ENCODE measurements around the gene FARP1. TPM values are rescaled to one million over a fixed set of nuclear protein-coding genes. Genes with fewer than 3 reads are reported as not detected.

Gene FARP1
- total RNA-seq, 4 donors from 2014 or later: 103 to 172 (median 129) TPM

DNA sequence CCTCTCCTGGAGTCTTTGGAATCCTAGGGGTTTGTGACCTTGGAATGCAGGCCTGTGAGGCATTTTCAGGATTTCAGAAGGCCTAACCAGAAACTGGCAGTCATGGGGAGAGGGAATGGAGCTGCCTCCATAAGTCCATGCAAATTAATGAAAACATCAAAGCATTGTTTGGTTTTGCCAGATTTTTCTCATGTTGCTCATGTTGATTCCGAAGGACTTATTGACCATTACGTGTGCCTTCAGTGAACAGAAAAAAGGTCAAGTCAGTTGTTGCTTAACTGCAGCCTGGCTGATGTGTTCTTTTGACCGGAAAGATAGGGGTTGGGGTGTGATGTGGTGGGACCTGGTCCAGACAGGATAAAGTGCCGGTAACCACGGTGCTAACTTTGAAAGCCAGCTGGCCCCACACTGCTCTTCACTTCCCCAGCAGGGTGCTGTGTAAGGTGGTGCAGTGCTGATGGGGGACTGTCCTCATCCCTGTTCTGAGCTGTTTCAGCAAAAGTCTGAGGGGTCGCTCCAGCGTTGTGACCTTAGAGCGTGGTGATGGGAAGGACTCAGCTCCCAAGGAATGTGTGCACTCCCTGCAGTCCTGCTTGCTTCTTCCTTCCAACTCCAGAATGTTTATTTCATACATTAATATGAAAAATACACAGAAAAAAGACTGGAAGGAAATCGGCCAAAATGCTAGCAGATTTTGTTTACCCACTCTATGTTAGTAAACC, 30.7 kb downstream of the FARP1 start:
- TF ChIP-seq CTCF (IDR thresholded peaks at IDR 0.05) (no peak), POLR2A (IDR thresholded peaks at IDR 0.05) (no peak)
- H3K36me3 ChIP-seq: no peaks in the 10 kb centered on the region
- no peak overlapping the region for H3K4me3 ChIP-seq (replicated peaks in 1 of 3)
- no peaks in the 10 kb centered on the region for H3K27me3 ChIP-seq
- intact Hi-C loops (cut with DNase I): no loop called here
- H3K27ac ChIP-seq: peak overlapping the region; percentile 88 to 98 (median 94)
- H3K4me1 ChIP-seq: peaks cover 49 to 54% of the 10 kb centered on the region in 2 donors
- no peaks in the 10 kb centered on the region for H3K9me3 ChIP-seq
- DNase-seq: peak; percentile 34 to 38
- 31 to 33% methylated on average over 9 of the region's 9 CpGs for WGBS, 2 donors

DNA sequence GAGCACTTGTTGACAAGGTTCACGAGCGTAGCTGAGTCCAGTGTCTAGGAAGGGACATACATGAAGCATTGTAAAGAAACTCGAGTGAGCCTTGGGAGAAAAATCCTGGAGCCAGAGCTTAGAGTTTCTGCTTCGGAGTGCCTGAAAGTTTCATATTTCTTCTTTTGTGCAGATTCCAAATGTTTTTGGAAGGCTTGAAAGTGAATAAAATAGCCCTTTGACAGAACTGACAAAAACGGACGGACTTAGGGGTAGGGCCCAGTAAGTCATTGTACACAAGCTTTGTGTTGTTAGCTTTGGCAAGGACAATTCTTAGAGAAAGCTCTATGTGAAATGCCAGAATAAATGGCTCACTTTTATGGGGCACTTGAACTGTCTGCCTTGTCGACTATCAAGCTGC, 31.4 kb downstream of the FARP1 start:
- DNase-seq: no peak
- no peaks in the 10 kb centered on the region for H3K36me3 ChIP-seq
- WGBS, 2 donors: 42 to 46% methylated on average over 7 of the region's 7 CpGs
- no peak for TF ChIP-seq CTCF (IDR thresholded peaks at IDR 0.05)
- intact Hi-C loops (cut with DNase I): no loop called here
- H3K4me1 ChIP-seq: peaks cover 49 to 54% of the 10 kb centered on the region in 2 donors
- no peak overlapping the region for H3K4me3 ChIP-seq (replicated peaks in 1 of 3)
- H3K27me3 ChIP-seq: no peaks in the 10 kb centered on the region
- H3K9me3 ChIP-seq: no peaks in the 10 kb centered on the region
- peak overlapping the region; percentile 88 to 98 (median 94) for H3K27ac ChIP-seq

GRCh38 chr13:98175043-98175442, 32.1 kb downstream of the FARP1 start:
- Histone ChIP-seq H3K27ac (peak overlapping the region; percentile 88 to 98 (median 94)), H3K27me3 (no peaks in the 10 kb centered on the region), H3K4me1 (peaks cover 49 to 60% of the 10 kb centered on the region in 2 donors), H3K9me3 (no peaks in the 10 kb centered on the region), H3K36me3 (no peaks in the 10 kb centered on the region), H3K4me3 (replicated peaks in 1 of 3) (no peak overlapping the region)
- intact Hi-C loops (cut with DNase I): no loop called here
- DNase-seq: no peak
- 52 to 66% methylated on average over 3 of the region's 3 CpGs for WGBS, 2 donors
- no peak for TF ChIP-seq POLR2A (IDR thresholded peaks at IDR 0.05)
- no peak for TF ChIP-seq CTCF (IDR thresholded peaks at IDR 0.05)

GRCh38 chr13:98175823-98176222, 32.9 kb downstream of the FARP1 start:
- Histone ChIP-seq H3K27ac (peak overlapping the region; percentile 88 to 98 (median 94)), H3K36me3 (no peaks in the 10 kb centered on the region), H3K9me3 (no peaks in the 10 kb centered on the region), H3K27me3 (no peaks in the 10 kb centered on the region), H3K4me3 (replicated peaks in 1 of 3) (no peak overlapping the region), H3K4me1 (peaks cover 49 to 64% of the 10 kb centered on the region in 2 donors)
- 39 to 45% methylated on average over 3 of the region's 3 CpGs for WGBS, 2 donors
- intact Hi-C loops (cut with DNase I): no loop called here
- DNase-seq: no peak
- TF ChIP-seq POLR2A (IDR thresholded peaks at IDR 0.05): no peak
- no peak for TF ChIP-seq CTCF (IDR thresholded peaks at IDR 0.05)

GRCh38 chr13:98176777-98177608, 34.1 kb downstream of the FARP1 start, which contains the start of gene RNF113B:
RNF113B (minus strand) TSS chr13:98177269; CDS start chr13:98177236, 33 bp downstream.
- Histone ChIP-seq H3K4me1 (peaks cover 42 to 54% of the 10 kb centered on the region in 2 donors), H3K27ac (peak within 1 kb of the TSS; percentile 88 to 98 (median 94)), H3K9me3 (no peaks in the 10 kb centered on the region), H3K4me3 (replicated peaks in 1 of 3) (no peak within 1 kb of the TSS), H3K36me3 (no peaks in the 10 kb centered on the region), H3K27me3 (no peaks in the 10 kb centered on the region)
- intact Hi-C loops (cut with DNase I): no loop called here
- DNase-seq: no peak
- TF ChIP-seq CTCF (IDR thresholded peaks at IDR 0.05) (no peak), POLR2A (IDR thresholded peaks at IDR 0.05) (no peak)
- 95% methylated on average over 58 of the region's 58 CpGs for WGBS, 2 donors
